Esophagus muscularis mucosa (tissue), 3 donors: ENCODE data around the gene EXOC6B.

Experiments
- CTCF ChIP-seq, 3 experiments: fragments of 200-600 bp in 2 of 3; fragments of 450-650 bp in 1 of 3; sonication (generic) in 2 of 3; IDR thresholded peaks; one replicate each; pipeline ENCODE4 v1.5.1; 2017 to 2019; ENCODE audit warnings: antibody characterized with exemption in 3 of 3, mild to moderate bottlenecking in 2 of 3, moderate library complexity in 1 of 3
- POLR2A ChIP-seq: fragments of 450-650 bp; IDR thresholded peaks from one replicate; pipeline ENCODE4 v1.6.1; 2017; ENCODE audit warnings: antibody characterized with exemption, moderate library complexity, mild to moderate bottlenecking, low read depth

DNA sequence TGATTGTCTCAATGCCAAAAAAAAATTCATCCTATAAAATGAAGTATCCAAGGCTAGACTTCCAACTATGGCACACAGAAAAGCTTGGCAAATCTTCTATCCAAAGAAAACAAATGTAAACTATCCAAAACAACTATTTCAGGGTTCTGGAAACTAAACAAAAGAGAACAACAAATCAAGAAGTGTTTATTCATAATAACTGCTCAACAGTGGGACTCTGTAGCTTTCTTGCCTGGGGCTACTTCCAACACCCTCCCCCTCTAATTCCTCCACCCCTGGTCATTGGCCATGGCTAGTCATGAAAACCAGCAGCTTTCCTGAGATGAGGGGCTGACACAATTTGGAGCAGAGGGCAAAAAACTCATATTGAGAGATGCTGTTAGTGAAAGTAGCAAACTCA is 107.0 kb downstream of the EXOC6B start:
- TF ChIP-seq CTCF (IDR thresholded peaks at IDR 0.05) (no peak), POLR2A (no peak)
